BLaER1 (cell line): Measurements from ENCODE around the gene PLCB4.

Experiments
- H3K27ac ChIP-seq: shearing (Covaris generic); formaldehyde crosslinking; 2 replicates; pipeline ENCODE4 v1.8.1; 2022
- H3K27me3 ChIP-seq: shearing (Covaris generic); formaldehyde crosslinking; 2 replicates; pipeline ENCODE4 v1.8.1; 2022
- H3K36me3 ChIP-seq: shearing (Covaris generic); formaldehyde crosslinking; 2 replicates; pipeline ENCODE4 v1.8.1; 2022
- H3K4me1 ChIP-seq: shearing (Covaris generic); formaldehyde crosslinking; 2 replicates; pipeline ENCODE4 v1.8.1; 2022
- H3K4me2 ChIP-seq: shearing (Covaris generic); formaldehyde crosslinking; 2 replicates; pipeline ENCODE4 v1.8.1; 2022
- H3K4me3 ChIP-seq: shearing (Covaris generic); formaldehyde crosslinking; 2 replicates; pipeline ENCODE4 v1.8.1; 2022
- H3K9ac ChIP-seq: shearing (Covaris generic); formaldehyde crosslinking; 2 replicates; pipeline ENCODE4 v1.8.1; 2022
- H3K9me3 ChIP-seq: shearing (Covaris generic); formaldehyde crosslinking; 2 replicates; pipeline ENCODE4 v1.8.1; 2022
- H4K20me1 ChIP-seq: shearing (Covaris generic); formaldehyde crosslinking; 2 replicates; pipeline ENCODE4 v1.8.1; 2022
- Cebpa-rat ChIP-seq: shearing (Covaris generic); IDR thresholded peaks from 2 replicates; pipeline ENCODE4 v1.8.1; 2022

Gene PLCB4

GRCh38 chr20:9160757-9161156, 91.9 kb downstream of the PLCB4 start:
- no peak overlapping the region for H3K9ac ChIP-seq
- H3K4me2 ChIP-seq = peak overlapping the region; percentile 57
- H3K4me3 ChIP-seq = no peak overlapping the region
- H3K27me3 ChIP-seq = no peaks in the 10 kb centered on the region
- peaks cover 32% of the 10 kb centered on the region for H3K4me1 ChIP-seq
- no peaks in the 10 kb centered on the region for H4K20me1 ChIP-seq
- H3K9me3 ChIP-seq = no peaks in the 10 kb centered on the region
- no peak overlapping the region for H3K27ac ChIP-seq
- no peaks in the 10 kb centered on the region for H3K36me3 ChIP-seq
- no peak for TF ChIP-seq Cebpa-rat

DNA sequence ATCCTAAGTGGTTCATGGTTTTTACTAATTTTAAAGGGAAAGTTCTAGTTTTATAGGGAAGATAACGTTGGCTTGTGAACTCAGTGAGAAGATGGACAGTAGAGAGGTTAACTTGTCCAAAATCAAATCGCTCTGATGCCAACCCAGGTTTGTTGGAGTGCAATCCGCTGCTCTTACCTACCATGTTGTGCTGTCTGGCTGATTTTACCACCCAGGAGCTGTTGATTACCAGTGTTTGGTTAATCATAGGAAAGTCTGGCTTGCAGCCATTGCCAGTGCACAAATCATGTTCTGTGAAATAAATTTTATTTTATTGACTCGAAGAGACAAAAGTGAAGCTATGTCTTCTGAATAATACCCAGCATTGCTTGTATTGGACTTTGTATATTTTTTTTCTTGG, 92.4 kb downstream of the PLCB4 start:
- H3K27ac ChIP-seq = no peak overlapping the region
- H4K20me1 ChIP-seq = no peaks in the 10 kb centered on the region
- H3K36me3 ChIP-seq = no peaks in the 10 kb centered on the region
- no peak for TF ChIP-seq Cebpa-rat
- peak overlapping the region; percentile 57; the same call in 1 of the 2 replicates for H3K4me2 ChIP-seq
- peaks cover 32% of the 10 kb centered on the region for H3K4me1 ChIP-seq
- no peak overlapping the region for H3K4me3 ChIP-seq
- no peaks in the 10 kb centered on the region for H3K27me3 ChIP-seq
- H3K9me3 ChIP-seq = no peaks in the 10 kb centered on the region
- H3K9ac ChIP-seq = no peak overlapping the region

GRCh38 chr20:9163251-9163650, 94.4 kb downstream of the PLCB4 start:
- Histone ChIP-seq H3K9ac (no peak overlapping the region), H3K4me3 (no peak overlapping the region), H3K27ac (no peak overlapping the region), H3K4me1 (peaks cover 16% of the 10 kb centered on the region), H3K9me3 (no peaks in the 10 kb centered on the region), H4K20me1 (no peaks in the 10 kb centered on the region), H3K36me3 (no peaks in the 10 kb centered on the region), H3K27me3 (no peaks in the 10 kb centered on the region), H3K4me2 (no peak overlapping the region)
- no peak for TF ChIP-seq Cebpa-rat

DNA sequence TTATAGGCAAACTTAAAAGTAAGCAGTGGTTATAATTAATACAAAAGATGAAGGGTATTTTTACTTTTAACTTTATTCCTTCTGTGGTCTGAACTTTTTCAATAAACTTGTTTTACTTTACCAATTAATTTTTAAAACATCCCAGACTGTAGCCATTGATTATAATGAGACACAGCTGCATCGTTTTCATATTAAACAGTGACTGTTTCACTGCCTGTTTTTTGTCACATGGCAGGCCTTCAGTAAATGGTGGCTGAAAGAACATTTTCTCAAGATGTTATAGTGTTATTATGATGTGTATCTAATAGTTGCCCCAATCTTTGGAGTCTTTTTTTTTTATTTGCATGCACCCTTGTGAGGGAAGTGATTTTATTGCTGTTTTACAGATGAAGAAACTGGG, 95.1 kb downstream of the PLCB4 start:
- Histone ChIP-seq H4K20me1 (no peaks in the 10 kb centered on the region), H3K4me2 (no peak overlapping the region), H3K27ac (no peak overlapping the region), H3K4me3 (no peak overlapping the region), H3K27me3 (no peaks in the 10 kb centered on the region), H3K36me3 (no peaks in the 10 kb centered on the region), H3K9ac (no peak overlapping the region), H3K4me1 (peaks cover 16% of the 10 kb centered on the region), H3K9me3 (no peaks in the 10 kb centered on the region)
- no peak for TF ChIP-seq Cebpa-rat

GRCh38 chr20:9165261-9165660, 96.4 kb downstream of the PLCB4 start:
- Histone ChIP-seq H3K9me3 (no peaks in the 10 kb centered on the region), H3K36me3 (no peaks in the 10 kb centered on the region), H3K4me1 (peaks cover 11% of the 10 kb centered on the region), H3K9ac (no peak overlapping the region), H3K4me3 (no peak overlapping the region), H3K27me3 (no peaks in the 10 kb centered on the region), H4K20me1 (no peaks in the 10 kb centered on the region), H3K4me2 (no peak overlapping the region), H3K27ac (no peak overlapping the region)
- TF ChIP-seq Cebpa-rat = no peak

- no peak overlapping the region for H3K4me2 ChIP-seq
- no peak overlapping the region for H3K9ac ChIP-seq
- no peak overlapping the region for H3K4me3 ChIP-seq
- no peak for TF ChIP-seq Cebpa-rat
- no peaks in the 10 kb centered on the region for H3K36me3 ChIP-seq
- no peaks in the 10 kb centered on the region for H3K9me3 ChIP-seq
- H3K27ac ChIP-seq = no peak overlapping the region
- H3K27me3 ChIP-seq = no peaks in the 10 kb centered on the region
- H3K4me1 ChIP-seq = 0 out of 2 replicates have a peak, but pooled peaks cover under 1% of the 10 kb centered on the region
- no peaks in the 10 kb centered on the region for H4K20me1 ChIP-seq
Measured at GRCh38 chr20:9166153-9166780, 97.4 kb downstream of the PLCB4 start.

DNA sequence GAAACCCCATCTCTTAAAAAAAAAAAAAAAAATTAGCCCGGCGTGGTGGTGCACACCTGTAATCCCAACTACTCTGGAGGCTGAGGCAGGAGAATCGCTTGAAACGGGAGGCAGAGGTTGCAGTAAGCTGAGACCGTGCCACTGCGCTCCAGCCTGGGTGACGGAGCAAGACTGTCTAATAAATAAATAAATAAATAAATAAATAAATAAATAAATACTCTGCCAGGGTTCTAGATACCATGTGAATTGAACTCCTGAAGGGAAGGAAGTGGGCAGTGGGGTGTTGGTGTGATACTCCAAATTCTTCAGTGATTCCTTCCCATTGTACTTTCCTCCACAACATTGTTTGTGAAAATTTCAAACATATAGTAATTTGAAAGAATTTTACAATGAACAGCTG, 100.5 kb downstream of the PLCB4 start:
- no peaks in the 10 kb centered on the region for H3K36me3 ChIP-seq
- H4K20me1 ChIP-seq = no peaks in the 10 kb centered on the region
- no peak overlapping the region for H3K4me2 ChIP-seq
- no peaks in the 10 kb centered on the region for H3K9me3 ChIP-seq
- no peak overlapping the region for H3K4me3 ChIP-seq
- TF ChIP-seq Cebpa-rat = no peak
- H3K4me1 ChIP-seq = peaks cover 13% of the 10 kb centered on the region
- no peaks in the 10 kb centered on the region for H3K27me3 ChIP-seq
- H3K27ac ChIP-seq = no peak overlapping the region
- no peak overlapping the region for H3K9ac ChIP-seq

- Histone ChIP-seq H3K36me3 (no peaks in the 10 kb centered on the region), H3K4me2 (peak overlapping the region; percentile 25), H4K20me1 (no peaks in the 10 kb centered on the region), H3K4me1 (peaks cover 13% of the 10 kb centered on the region), H3K27ac (no peak overlapping the region), H3K27me3 (no peaks in the 10 kb centered on the region), H3K9ac (no peak overlapping the region), H3K4me3 (no peak overlapping the region), H3K9me3 (no peaks in the 10 kb centered on the region)
- TF ChIP-seq Cebpa-rat = no peak
Measured at GRCh38 chr20:9172851-9173250, 104.0 kb downstream of the PLCB4 start.

- no peak overlapping the region for H3K4me3 ChIP-seq
- TF ChIP-seq Cebpa-rat = no peak
- H3K4me2 ChIP-seq = no peak overlapping the region
- H3K27ac ChIP-seq = no peak overlapping the region
- no peaks in the 10 kb centered on the region for H3K36me3 ChIP-seq
- H3K27me3 ChIP-seq = no peaks in the 10 kb centered on the region
- peaks cover 13% of the 10 kb centered on the region for H3K4me1 ChIP-seq
- H3K9ac ChIP-seq = no peak overlapping the region
- no peaks in the 10 kb centered on the region for H3K9me3 ChIP-seq
- H4K20me1 ChIP-seq = no peaks in the 10 kb centered on the region
Measured at GRCh38 chr20:9177278-9177677, 108.4 kb downstream of the PLCB4 start.

DNA sequence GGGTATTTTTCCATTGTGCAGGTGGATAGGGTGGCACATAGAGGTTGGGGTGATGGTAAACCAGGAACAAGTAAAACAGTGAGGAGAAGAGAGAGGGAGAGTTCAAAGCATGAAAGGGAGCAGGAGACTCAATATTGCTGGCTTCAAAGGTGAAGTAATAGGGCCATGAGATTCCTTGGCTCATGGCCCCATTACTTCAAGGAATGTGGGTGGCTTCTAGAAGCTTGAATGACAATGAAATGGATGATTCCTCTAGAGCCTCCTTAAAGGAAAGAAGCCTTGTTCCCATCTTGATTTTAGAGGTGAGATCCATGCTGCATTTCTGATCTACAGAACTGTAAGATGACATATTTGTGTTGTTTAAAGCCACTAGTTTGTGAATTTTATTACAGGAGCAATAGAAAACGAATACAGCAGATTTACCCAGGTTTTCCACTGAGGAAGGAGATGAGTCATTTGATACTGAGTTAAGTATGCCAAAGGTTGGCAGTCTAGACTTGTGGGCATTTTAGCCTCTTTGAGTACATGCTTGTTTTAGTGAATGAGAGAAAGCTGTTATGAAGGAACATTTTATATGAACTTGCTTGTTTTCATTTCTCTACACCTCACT, 110.4 kb downstream of the PLCB4 start:
- no peaks in the 10 kb centered on the region for H3K4me1 ChIP-seq
- no peak overlapping the region for H3K27ac ChIP-seq
- H3K4me3 ChIP-seq = no peak overlapping the region
- H4K20me1 ChIP-seq = no peaks in the 10 kb centered on the region
- TF ChIP-seq Cebpa-rat = no peak
- H3K4me2 ChIP-seq = no peak overlapping the region
- H3K27me3 ChIP-seq = no peaks in the 10 kb centered on the region
- H3K9me3 ChIP-seq = no peaks in the 10 kb centered on the region
- H3K36me3 ChIP-seq = no peaks in the 10 kb centered on the region
- no peak overlapping the region for H3K9ac ChIP-seq
